Measurements from ENCODE around the gene CYSRT1. TPM values are rescaled to one million over a fixed set of nuclear protein-coding genes. Genes with fewer than 3 reads are reported as not detected.
A peak's percentile ranks its signal among the peaks of the same experiment; 100 is the strongest.

The CYSRT1 gene
- total RNA-seq, 1 experiment from 2014 or later = 1.3 TPM

- BruUV-seq (replicated peaks) = no TSS peak
Observed at GRCh38 chr9:137223078-137223970, 1.6 kb upstream of the CYSRT1 start.

DNA sequence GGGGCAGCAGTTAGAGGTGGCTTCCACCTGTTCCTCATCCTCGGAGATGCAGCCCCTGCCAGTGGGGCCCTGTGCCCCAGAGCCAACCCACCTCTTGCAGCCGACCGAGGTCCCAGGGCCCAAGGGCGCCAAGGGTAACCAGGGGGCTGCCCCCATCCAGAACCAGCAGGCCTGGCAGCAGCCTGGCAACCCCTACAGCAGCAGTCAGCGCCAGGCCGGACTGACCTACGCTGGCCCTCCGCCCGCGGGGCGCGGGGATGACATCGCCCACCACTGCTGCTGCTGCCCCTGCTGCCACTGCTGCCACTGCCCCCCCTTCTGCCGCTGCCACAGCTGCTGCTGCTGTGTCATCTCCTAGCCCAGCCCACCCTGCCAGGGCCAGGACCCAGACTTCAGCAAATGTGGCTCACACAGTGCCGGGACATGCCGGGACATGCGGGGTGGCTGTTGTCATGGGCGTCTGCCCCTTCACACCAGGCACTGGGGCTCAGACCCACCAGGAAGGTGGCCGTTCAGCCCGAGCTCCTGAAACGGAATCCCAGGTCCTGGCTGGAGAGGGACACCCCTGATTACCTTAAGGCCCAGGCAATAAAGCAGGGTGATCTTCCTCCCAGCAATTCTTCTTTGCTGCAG lies 841 bp downstream of the CYSRT1 start:
- peak overlapping the region; percentile 99 for H3K27ac ChIP-seq (ENCODE audit: low read length)
- peak overlapping the region; percentile 67 for H3K9ac ChIP-seq (ENCODE audit: low read length)
- H3K27me3 ChIP-seq (ENCODE audit: low read length) = no peaks in the 10 kb centered on the region
- ATAC-seq (no peak), DNase-seq (no peak)
- BruUV-seq (replicated peaks) = no TSS peak
- H3F3A ChIP-seq (ENCODE audit: low read length, unreplicated experiment) = peaks cover 2% of the 10 kb centered on the region
- no peaks in the 10 kb centered on the region for H3K9me2 ChIP-seq (replicated peaks; ENCODE audit: low read length)
- peak overlapping the region; percentile 88 for H3K4me2 ChIP-seq (ENCODE audit: low read length)
- H3K79me2 ChIP-seq (ENCODE audit: low read length) = peaks cover 19% of the 10 kb centered on the region
- H3K4me1 ChIP-seq (ENCODE audit: insufficient read depth, low read length) = peaks cover 40% of the 10 kb centered on the region
- POLR2A ChIA-PET (ENCODE audit: unreplicated experiment) = interaction anchor here (0.6 kb wide), 1 partner anchor 35 kb away, joined by 8 read pairs; no protein-coding TSS in a partner anchor
- H3K36me3 ChIP-seq (ENCODE audit: low read depth, low read length) = no peaks in the 10 kb centered on the region
- no peaks in the 10 kb centered on the region for H3K9me3 ChIP-seq (ENCODE audit: low read length)
- CTCF ChIA-PET = no interaction called here
- no peaks in the 10 kb centered on the region for H4K20me1 ChIP-seq (ENCODE audit: low read length)
- no peak for TF ChIP-seq EZH2phosphoT487 (IDR thresholded peaks at IDR 0.05; ENCODE audit: borderline replicate concordance, low read length)
- no peak overlapping the region for H2AFZ ChIP-seq (ENCODE audit: low read length)
- intact Hi-C loops (cut with micrococcal nuclease) = loop anchor here (5.0 kb wide), 2 partner anchors 39 to 109 kb away; partner anchors contain the start of genes ANAPC2 and SSNA1
- peak overlapping the region; percentile 59 for H3K4me3 ChIP-seq (ENCODE audit: low read length)

More at GRCh38 chr9:137223078-137223970, 1.6 kb upstream of the CYSRT1 start:
- no peak for TF ChIP-seq EZH2phosphoT487 (IDR thresholded peaks at IDR 0.05; ENCODE audit: borderline replicate concordance, low read length)
- TF ChIP-seq EZH2 (IDR thresholded peaks at IDR 0.05; ENCODE audit: low read length, unreplicated experiment) = no peak
- TF ChIP-seq CTCF (conservative IDR thresholded peaks at IDR 0.05; ENCODE audit: low read depth, low read length) = no peak
- Histone ChIP-seq H3K9me3 (ENCODE audit: low read length) (no peaks in the 10 kb centered on the region), H3K9me2 (replicated peaks; ENCODE audit: low read length) (no peaks in the 10 kb centered on the region), H3K4me1 (ENCODE audit: insufficient read depth, low read length) (peaks cover 47% of the 10 kb centered on the region), H3F3A (ENCODE audit: low read length, unreplicated experiment) (peaks cover 2% of the 10 kb centered on the region), H3K4me2 (ENCODE audit: low read length) (peak overlapping the region; percentile 99), H3K9ac (ENCODE audit: low read length) (peak overlapping the region; percentile 97), H2AFZ (ENCODE audit: low read length) (peak overlapping the region; percentile 69), H3K27ac (ENCODE audit: low read length) (peak overlapping the region; percentile 81), H3K4me3 (ENCODE audit: low read length) (peak overlapping the region; percentile 88), H4K20me1 (ENCODE audit: low read length) (no peaks in the 10 kb centered on the region), H3K27me3 (ENCODE audit: low read length) (no peaks in the 10 kb centered on the region), H3K79me2 (ENCODE audit: low read length) (peaks cover 19% of the 10 kb centered on the region), H3K36me3 (ENCODE audit: low read depth, low read length) (no peaks in the 10 kb centered on the region)
- ChIA-PET CTCF (interaction anchor here (0.5 to 1.3 kb wide), 3 partner anchors 11 to 54 kb away, joined by 3 to 11 read pairs (median 4); partner anchors contain the start of gene TOR4A), POLR2A (ENCODE audit: unreplicated experiment) (interaction anchor here (0.6 to 0.8 kb wide), 3 partner anchors 19 to 504 kb away, joined by 3 to 32 read pairs (median 5); no protein-coding TSS in a partner anchor)
- intact Hi-C loops (cut with micrococcal nuclease) = no loop called here
- DNase-seq (peak; percentile 97), ATAC-seq (peak; percentile 33)

GRCh38 chr9:137226338-137227053 lies 1.5 kb downstream of the CYSRT1 start:
- Histone ChIP-seq H3K4me1 (ENCODE audit: insufficient read depth, low read length) (peaks cover 40% of the 10 kb centered on the region), H3K9me2 (replicated peaks; ENCODE audit: low read length) (no peaks in the 10 kb centered on the region), H3K79me2 (ENCODE audit: low read length) (peaks cover 19% of the 10 kb centered on the region), H3K9me3 (ENCODE audit: low read length) (no peaks in the 10 kb centered on the region), H3K4me2 (ENCODE audit: low read length) (peak overlapping the region; percentile 88), H4K20me1 (ENCODE audit: low read length) (no peaks in the 10 kb centered on the region), H3K4me3 (ENCODE audit: low read length) (peak overlapping the region; percentile 59), H3K9ac (ENCODE audit: low read length) (peak overlapping the region; percentile 83), H3F3A (ENCODE audit: low read length, unreplicated experiment) (peaks cover 2% of the 10 kb centered on the region), H3K27me3 (ENCODE audit: low read length) (no peaks in the 10 kb centered on the region), H3K27ac (ENCODE audit: low read length) (peak overlapping the region; percentile 99), H2AFZ (ENCODE audit: low read length) (no peak overlapping the region), H3K36me3 (ENCODE audit: low read depth, low read length) (no peaks in the 10 kb centered on the region)
- ATAC-seq (peak; percentile 61), DNase-seq (peak; percentile 93)
- intact Hi-C loops (cut with micrococcal nuclease) = loop anchor here (5.0 kb wide), 2 partner anchors 39 to 109 kb away; partner anchors contain the start of genes ANAPC2 and SSNA1
- CTCF ChIA-PET = interaction anchor here (0.6 to 1.1 kb wide), 3 partner anchors 36 to 639 kb away, joined by 3 to 5 read pairs (median 4); partner anchors contain the start of genes ANAPC2 and SSNA1
- no peak for TF ChIP-seq EZH2 (IDR thresholded peaks at IDR 0.05; ENCODE audit: low read length, unreplicated experiment)
- TF ChIP-seq EZH2phosphoT487 (IDR thresholded peaks at IDR 0.05; ENCODE audit: borderline replicate concordance, low read length) = no peak
- BruUV-seq (replicated peaks) = TSS peak; percentile 36
- POLR2A ChIA-PET (ENCODE audit: unreplicated experiment) = interaction anchor here (1.2 kb wide), 1 partner anchor 14 kb away, joined by 4 read pairs; no protein-coding TSS in a partner anchor
